ENCODE measurements around the gene OTOG.

Gene OTOG

DNA sequence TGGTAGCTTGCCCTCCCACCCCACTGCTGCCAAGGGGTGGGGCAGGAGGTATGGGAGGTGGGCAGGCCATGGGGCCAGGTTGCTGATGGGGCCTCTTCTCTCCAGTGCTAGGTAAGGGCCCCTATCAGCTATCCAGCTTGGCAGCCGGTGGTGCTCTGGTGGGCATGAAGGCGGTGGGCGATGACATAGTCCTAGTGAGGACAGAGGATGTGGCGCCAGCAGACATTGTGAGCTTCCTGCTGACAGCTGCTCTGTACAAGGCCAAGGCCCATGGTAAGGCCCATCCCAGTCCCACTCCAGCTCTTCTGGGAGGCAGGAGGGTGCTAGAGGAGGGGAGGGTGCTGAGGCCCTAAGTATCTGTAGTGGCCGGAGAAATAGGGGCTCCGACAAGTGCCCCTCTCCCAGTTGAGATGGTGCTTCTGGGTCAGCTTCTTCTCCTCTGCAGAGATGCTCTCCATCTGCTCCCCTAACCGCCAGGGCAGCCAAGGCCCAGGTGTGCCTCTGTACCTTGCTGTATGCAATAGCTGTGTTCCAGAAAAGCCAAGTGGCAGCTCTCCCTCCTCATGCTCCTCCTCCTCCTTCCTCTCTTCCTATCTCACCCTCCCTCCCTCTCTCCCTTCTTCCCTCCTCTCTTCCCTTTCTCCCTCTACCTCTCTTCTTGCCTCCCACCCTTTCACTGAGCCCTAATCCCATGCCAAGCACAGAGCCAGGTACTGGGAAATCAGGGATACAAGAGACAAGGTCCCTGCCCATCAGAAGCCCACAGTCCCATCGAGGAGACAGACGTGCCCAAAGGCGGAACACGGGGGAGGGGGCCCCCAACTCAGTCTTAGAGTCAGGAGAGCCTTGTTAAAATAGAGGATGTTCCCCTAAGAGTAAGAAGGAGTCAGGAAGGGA is 55.3 kb downstream of the OTOG start:
- no peak for DNase-seq (ENCODE audit: low read depth in 2 of 2, low spot score in 1 of 2)

DNA sequence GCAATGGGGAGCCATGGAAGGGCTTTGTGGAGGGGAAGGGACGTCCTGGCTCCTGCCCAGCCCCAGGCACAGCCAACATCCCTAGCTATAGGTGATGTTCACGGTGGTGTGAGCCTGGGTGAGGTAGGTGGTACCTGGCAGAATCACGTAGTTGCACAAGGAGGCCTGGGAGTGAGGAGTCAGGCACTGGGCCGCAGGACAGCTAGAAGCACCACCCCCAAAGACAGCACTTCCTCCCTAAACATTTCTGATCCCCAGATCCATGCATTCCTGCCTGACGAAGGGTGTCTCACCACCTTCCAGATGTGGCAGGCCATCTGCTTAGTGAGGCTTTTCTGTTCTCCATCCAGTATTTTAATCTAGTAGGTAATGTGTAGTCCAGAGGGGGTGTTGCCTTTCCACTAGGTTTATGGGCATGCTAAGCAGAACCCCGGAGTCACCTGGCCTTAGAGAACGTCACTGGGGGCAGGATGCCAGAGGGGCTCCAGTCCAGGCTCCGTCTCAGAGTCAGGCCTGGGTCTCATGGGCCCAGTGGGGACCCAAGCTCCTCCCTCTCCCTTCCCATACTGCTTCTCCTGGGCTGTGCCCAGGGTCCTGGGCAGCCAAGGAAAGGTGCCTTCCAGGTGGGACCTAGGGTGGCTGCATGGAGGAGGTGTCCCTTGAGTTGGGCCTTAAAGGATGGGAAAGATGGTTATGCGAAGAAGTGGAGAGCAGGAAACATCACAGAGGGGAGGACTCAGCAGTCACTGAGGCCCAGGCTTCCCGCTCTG is 56.2 kb downstream of the OTOG start:
- no peak for DNase-seq (ENCODE audit: low read depth in 2 of 2, low spot score in 1 of 2)

DNA sequence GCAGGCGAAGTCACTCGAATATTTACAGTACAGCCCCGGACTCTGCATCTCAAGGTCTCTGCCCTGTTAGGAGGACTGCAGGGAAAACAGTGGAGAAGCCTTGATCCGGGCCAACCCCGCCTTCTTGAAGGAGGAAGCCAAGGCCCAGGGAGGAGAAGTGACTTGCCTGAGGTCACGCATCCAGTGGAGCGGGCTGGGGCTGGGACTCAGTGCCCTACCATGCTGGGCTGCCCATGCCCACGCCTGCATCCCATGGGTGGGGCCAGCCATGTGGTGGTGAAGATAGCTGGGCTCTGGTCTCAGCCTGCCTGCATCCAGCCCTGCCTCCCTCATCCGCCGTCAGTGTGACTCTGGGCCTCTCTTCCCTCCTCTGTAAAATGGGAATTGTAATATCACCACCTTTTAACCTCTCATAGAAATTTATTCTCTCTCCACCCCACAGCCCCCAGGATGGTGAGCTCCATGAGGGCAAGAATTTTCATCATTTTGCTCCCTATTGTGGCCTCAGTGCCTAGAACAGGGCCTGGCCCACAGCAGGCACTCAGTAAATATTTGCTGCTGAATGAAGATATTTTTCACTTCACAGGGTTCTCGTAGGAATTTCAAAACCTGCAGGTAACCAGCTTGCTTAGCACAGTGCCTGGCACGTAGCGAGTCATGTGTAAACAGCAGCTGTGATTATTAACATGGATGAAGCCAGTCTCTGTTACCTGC is 57.3 kb downstream of the OTOG start:
- no peak for DNase-seq (ENCODE audit: low read depth in 2 of 2, low spot score in 1 of 2)

DNA sequence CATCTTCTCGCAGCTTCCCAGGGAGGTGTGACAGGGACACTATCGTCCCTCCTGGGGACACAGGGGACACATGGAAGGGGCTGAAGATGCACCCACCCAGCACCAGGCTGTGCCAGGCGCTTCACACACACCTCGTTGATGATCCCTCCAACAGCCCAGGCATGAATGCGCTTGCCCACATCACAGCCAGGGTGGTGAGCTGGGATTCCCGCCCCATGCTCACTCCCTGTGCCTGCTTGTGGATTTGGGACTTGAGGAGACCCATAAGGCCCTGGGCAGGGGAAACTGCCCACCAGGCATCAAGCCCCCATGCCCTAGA is 57.8 kb downstream of the OTOG start:
- DNase-seq (ENCODE audit: low read depth in 2 of 2, low spot score in 1 of 2): no peak

DNA sequence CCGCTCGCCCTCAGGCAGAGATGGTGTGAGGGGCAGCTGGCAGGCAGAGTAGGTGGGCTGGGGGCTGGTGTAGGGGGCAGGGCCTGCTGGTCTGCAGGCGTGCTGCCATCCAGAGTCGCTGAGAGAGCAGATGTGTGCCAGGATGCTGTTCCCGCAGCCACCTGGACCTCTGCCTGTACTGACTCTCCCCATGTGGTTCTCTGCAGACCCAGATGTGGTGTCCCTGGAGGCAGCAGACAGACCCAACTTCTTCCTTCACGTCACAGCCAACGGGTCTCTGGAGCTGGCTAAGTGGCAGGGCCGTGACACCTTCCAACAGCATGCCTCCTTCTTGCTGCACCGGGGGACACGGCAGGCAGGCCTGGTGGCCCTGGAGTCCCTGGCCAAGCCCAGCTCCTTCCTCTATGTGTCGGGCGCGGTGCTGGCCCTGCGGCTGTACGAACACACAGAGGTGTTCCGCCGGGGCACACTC is 58.6 kb downstream of the OTOG start:
- DNase-seq (ENCODE audit: low read depth in 2 of 2, low spot score in 1 of 2): no peak

DNA sequence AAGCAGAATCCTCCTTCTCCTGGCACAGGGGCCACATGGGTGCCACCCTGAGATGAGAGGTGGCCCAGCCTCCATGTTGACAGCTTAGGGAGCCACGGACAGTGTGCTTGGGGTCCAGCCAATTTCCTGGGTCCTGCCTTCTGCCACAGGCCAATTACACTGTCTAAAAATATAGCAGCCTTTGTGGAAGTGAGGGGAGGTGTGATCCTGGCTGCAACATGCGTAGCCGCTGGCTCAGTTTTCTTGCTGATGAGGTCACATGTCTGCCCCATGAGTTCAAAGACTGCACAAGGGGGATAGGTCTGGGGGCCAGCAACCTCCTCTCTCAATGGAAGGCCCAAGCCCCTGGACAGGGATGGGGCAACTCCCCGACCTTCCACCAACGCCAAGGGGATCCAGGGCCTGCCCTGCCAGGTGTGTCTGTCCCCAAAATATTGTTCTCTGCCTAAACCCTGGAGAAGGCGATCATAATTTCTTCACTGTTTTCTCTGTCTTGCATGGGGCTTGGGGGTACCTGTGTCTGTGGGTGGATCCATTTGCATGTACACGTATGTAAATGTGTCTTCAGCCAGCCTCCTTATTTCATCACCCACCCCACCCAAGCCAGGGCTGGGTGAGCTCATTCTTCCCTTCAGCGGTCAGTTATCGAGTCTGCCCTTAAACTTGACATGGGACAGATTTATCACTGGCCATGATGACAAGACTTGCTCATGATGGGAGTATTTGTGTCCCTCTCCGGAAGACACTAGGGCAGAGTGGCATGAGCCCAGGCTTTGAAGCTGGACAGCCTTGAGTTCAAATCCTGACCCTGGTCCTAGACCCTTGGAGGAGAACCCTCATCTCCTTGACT is 59.4 kb downstream of the OTOG start:
- no peak for DNase-seq (ENCODE audit: low read depth in 2 of 2, low spot score in 1 of 2)

DNA sequence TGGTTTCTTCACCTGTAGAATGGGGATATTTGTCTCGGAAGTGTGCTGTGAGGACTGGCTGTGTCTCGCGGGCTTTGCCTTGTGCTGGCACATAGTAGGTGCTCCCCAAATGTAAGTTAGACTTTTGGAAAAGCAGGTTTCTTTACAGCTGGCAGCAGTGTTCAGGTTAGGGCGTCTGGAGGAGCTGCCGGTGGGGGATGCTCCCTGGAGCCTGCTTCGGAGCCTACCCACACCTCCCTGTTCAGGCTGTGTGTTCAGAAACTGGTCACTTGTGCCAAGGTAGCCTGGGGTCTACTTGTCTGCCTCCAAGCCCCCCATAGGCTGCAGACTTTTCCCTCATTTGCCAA is 60.0 kb downstream of the OTOG start:
- DNase-seq (ENCODE audit: low read depth in 2 of 2, low spot score in 1 of 2): no peak

DNA sequence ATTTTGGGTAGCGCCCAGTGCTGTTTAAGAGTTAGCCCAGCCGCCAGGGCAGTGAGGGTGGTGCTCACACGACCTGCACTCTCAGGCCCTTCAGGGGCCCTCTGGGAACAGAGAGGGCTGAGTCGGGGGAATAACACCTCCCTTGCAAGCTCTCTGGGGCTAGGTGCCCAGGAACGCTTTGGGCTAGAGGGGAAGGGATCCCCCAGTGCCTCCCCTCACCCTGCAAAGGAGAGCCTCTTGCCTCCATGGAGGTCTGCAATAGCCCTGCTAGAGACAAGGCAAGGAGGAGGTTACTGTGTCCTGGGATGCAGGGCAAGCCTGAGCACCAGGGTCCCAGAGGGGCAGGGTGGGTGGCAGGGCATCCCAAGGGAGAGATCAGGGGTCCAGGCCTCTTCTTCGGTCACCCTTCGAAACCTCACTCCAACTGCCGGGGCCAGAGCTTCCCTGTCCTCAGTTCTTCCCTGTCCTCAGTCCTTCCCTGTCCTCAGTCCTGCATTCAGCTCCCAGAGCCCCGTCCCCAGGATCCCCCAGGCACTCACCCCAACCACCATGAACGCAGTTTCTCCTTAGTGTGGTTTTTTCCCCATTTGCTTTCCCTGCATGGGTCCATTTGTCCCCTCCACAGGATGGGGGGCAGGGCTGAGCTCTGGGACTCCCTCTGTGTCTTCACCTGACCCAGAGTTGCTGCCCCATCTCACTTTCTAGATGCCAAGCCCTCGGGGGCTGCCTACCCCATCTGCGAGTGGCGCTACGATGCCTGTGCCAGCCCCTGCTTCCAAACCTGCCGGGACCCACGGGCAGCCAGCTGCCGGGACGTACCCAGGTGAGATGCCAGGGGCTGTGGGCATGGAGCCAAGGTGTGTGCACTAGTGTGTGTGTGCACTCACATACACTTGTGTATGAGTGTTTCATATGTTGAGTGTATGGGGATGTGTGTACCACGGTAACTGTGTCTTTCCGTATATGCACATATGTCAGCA is 60.8 kb downstream of the OTOG start:
- DNase-seq (ENCODE audit: low read depth in 2 of 2, low spot score in 1 of 2): no peak

DNA sequence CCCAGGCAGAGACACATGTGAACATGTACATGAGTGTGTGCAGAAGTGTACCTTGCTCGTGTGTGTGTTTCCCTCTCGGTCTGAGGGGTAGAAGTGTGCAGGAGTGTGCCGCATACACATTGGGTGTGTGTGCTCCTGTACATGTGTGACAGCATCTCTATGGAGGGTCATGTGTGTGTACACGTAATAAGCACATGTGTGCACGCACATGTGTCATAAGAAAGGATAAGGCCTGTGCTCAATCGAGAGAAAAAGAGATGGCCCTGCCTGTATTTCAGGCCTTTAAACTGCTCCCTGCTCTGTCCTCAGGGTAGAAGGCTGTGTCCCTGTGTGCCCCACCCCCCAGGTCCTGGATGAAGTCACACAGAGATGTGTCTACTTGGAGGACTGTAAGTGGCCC is 61.8 kb downstream of the OTOG start:
- DNase-seq (ENCODE audit: low read depth in 2 of 2, low spot score in 1 of 2): no peak

DNA sequence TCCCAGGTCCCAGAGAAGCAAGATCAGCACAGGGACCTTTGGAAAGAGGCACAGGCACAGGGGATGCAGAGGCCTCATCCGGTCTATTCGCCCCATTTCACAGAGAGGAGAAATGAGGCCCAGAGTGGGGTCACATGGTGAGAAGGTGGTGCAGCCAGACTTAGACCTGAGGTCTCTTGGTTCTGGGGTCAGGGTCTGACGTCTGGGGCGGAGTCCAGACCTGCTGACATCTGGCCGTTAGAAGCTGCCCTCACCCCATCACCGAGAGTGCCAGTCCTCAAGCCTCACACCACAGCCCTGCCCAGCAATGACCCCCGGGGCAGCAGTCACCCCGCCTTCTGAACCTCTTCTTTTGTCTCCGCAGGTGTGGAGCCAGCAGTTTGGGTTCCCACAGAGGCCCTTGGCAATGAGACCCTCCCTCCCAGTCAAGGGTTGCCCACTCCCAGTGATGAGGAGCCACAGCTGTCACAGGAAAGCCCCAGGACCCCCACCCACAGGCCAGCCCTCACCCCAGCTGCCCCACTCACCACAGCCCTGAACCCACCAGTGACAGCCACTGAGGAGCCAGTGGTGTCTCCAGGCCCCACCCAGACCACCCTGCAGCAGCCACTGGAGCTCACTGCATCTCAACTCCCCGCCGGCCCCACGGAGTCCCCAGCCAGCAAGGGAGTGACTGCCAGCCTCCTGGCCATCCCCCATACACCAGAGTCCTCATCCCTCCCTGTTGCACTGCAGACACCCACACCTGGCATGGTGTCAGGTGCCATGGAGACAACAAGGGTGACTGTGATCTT is 62.4 kb downstream of the OTOG start:
- DNase-seq (ENCODE audit: low read depth in 2 of 2, low spot score in 1 of 2): no peak

DNA sequence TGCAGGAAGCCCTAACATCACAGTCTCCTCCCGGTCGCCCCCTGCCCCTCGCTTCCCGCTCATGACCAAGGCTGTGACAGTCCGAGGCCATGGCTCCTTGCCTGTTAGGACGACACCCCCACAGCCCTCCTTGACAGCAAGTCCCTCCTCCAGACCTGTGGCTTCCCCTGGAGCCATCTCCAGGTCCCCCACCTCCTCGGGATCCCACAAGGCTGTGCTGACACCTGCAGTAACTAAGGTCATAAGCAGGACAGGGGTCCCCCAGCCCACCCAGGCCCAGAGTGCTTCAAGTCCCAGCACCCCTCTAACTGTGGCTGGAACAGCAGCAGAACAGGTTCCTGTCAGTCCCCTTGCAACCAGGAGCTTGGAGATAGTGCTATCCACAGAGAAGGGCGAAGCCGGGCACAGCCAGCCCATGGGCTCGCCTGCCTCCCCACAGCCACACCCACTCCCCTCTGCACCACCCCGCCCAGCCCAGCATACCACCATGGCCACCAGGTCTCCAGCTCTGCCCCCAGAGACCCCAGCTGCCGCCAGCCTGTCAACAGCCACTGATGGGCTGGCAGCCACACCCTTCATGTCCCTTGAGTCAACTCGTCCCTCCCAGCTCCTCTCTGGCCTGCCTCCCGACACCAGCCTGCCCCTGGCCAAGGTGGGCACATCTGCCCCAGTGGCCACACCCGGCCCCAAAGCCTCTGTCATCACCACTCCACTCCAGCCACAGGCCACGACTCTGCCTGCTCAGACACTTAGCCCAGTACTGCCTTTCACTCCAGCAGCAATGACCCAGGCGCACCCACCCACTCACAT is 63.2 kb downstream of the OTOG start:
- no peak for DNase-seq (ENCODE audit: low read depth in 2 of 2, low spot score in 1 of 2)

DNA sequence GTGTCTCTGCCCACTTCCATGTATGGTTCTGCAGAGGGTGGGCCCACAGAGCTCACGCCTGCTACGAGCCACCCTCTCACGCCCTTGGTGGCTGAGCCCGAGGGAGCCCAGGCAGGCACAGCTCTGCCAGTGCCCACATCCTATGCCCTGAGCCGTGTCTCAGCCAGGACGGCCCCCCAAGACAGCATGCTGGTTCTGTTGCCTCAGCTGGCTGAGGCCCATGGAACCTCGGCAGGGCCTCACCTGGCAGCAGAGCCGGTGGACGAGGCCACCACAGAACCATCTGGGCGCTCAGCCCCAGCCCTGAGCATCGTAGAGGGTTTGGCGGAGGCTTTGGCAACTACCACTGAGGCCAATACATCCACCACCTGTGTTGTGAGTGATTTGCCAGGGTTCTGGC is 64.0 kb downstream of the OTOG start:
- no peak for DNase-seq (ENCODE audit: low read depth in 2 of 2, low spot score in 1 of 2)

DNA sequence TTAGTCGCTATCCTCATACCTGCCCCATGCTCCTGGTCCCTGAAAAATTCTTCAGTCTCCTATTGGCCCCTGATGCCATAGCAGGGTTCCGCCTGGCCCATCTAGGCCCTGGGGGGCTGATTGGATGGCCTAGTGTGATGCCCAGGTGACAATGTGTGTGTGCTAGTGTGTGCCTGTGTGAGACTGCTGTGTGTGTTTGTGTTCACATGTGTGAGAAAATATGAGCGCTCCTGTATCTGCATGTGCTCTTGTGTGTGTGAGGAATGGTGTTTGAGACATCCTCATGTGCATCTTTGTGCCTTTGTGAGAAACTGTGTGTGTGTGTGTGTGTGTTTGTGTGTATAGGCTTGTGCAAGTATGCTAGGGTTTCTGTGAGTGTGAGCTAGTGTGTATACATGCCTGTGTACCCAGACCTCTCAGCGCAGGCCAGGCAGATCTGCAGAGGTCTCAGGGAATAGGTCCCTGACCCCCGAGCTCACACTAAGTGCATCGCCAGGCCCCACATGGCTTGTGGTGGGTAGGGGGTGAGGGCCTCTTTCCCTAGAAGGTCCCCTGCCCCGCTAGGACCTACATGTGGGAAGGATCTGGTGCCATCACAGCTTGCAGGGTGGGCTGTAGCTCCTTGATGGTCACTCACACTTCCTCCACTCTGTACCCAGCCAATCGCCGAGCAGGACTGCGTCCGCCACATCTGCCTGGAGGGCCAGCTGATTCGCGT is 64.6 kb downstream of the OTOG start:
- DNase-seq (ENCODE audit: low read depth in 2 of 2, low spot score in 1 of 2): no peak

DNA sequence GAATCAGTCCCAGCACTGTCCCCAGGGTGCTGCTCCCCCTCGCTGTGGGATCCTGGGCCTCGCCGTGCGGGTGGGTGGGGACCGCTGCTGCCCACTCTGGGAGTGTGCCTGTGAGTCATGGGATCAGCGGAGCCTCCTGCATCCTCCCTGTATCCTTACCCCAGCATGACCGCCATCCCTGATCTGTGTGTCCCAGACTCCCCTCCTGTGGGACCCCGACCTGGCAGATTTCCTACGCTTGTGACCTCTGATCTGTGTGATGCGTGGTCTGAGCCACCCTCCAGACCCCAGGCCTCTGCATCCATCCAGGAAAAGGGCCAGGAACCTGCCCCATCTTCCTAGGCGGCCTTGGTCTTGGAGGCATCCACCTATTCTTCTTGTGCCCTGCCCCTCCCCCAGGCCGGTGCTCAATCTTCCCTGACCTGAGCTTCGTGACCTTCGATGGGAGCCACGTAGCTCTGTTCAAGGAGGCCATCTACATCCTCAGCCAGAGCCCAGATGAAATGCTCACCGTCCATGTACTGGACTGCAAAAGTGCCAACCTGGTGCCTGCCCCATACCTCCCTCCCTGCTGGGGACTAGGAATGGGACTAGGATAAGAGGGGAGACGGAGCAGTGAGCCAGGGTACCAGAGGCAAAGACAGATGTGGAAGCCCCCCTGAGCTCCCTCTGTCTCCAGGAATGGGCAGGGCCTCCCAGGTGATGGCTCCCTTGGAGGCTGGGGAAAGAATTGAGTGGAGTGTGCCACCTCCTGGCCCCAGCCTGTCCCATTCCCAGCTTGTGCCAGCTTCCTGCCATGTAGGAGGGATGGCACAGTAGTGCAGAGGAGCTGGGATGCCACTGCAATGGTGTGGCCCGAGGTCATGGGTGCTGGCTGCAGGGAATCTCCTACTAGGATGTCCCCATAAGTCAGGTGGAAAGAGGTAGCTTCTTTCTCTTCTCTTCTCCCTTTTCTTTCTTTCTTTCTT is 65.4 kb downstream of the OTOG start:
- DNase-seq (ENCODE audit: low read depth in 2 of 2, low spot score in 1 of 2): no peak

DNA sequence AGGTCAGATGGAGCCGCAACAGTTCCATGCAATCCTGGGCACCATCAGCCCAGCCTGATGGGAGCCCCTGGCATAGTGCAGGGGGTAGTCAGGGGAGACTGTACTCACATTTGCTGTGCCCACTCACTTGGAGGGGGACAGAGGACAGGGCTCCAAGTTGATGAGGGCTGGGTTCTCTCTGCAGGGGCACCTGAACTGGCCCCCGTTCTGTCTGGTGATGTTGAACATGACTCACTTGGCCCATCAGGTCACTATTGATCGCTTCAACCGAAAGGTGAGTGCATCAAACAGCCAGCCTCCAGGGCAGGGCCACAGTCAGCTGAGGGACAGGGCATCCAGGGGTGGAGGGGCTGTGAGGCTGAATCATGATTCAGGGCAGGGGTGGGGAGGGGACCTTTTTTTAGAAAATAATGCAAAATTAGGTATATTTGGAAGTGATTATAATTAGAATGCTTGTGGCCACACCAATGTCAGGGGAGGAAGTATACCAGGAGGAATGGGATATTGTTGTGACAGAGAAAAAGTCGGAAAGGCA is 66.4 kb downstream of the OTOG start:
- DNase-seq (ENCODE audit: low read depth in 2 of 2, low spot score in 1 of 2): no peak

DNA sequence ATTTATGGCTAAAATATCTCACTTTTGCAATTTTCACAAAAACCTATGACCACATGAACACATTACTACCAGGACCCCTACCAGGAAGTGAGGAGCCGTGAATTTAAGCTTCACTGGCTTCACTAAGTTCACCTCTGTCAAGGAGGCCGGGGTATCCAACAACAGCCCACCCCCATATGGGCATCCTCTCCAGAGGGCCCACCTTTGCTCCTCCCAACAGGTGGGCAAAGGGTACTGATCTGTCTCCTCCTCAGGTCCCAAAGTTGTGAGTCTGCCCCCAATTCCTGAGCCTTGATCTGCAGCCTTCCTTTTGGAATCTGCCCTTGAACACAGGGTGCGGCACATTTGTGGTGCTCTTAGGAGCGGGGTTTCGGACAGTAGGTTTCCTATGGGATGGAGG is 66.9 kb downstream of the OTOG start:
- DNase-seq (ENCODE audit: low read depth in 2 of 2, low spot score in 1 of 2): no peak

All from stimulated activated CD8-positive, alpha-beta memory T cell treated with anti-CD3 and anti-CD28 coated beads, Interleukin-4, amount 100 ng/mL, for 1 hour (primary cell).